Progenitor cell of endocrine pancreas (in vitro differentiated cells): Measurements from ENCODE around the gene MYADML2. TPM values are rescaled to one million over a fixed set of nuclear protein-coding genes. Genes with fewer than 3 reads are reported as not detected.
A peak's percentile ranks its signal among the peaks of the same experiment; 100 is the strongest.

Source experiments
- DNase-seq: peaks from one replicate; pipeline ENCODE4 v3.0.0; 2021; ENCODE audit warnings: low spot score; ENCODE audit not compliant: unreplicated experiment
- H3K27ac Mint-ChIP-seq: 2 replicates; pipeline ENCODE4 v1.8.0; 2021; ENCODE audit warnings: mild to moderate bottlenecking, moderate library complexity, mixed read lengths
- H3K27me3 Mint-ChIP-seq: 2 replicates; pipeline ENCODE4 v1.8.0; 2021; ENCODE audit warnings: mixed read lengths
- H3K36me3 Mint-ChIP-seq: 2 replicates; pipeline ENCODE4 v1.8.0; 2022; ENCODE audit warnings: mixed read lengths; ENCODE audit not compliant: insufficient read depth
- H3K4me1 Mint-ChIP-seq: 2 replicates; pipeline ENCODE4 v1.8.0; 2021; ENCODE audit warnings: low read depth, mixed read lengths
- H3K4me3 Mint-ChIP-seq: 2 replicates; pipeline ENCODE4 v1.8.0; 2021; ENCODE audit warnings: low read depth, mild to moderate bottlenecking, moderate library complexity, mixed read lengths
- H3K9me3 Mint-ChIP-seq: 2 replicates; pipeline ENCODE4 v1.8.0; 2021; ENCODE audit warnings: low read depth, mixed read lengths
- CTCF ChIP-seq: fragments of 200-600 bp; sonication (generic); IDR thresholded peaks from one replicate; pipeline ENCODE4 v1.5.0; 2021; ENCODE audit warnings: antibody characterized with exemption, mild to moderate bottlenecking; ENCODE audit not compliant: unreplicated experiment
- total RNA-seq: library from RNA; stranded (reverse); gene quantifications from 2 replicates; pipeline ENCODE4 v1.2.1, GENCODE V29; 2021

Gene MYADML2
- total RNA-seq, 1 donor from 2014 or later = not detected

- H3K9me3 Mint-ChIP-seq = no peaks in the 10 kb centered on the region
- no peak for DNase-seq
- peaks cover 16% of the 10 kb centered on the region for H3K36me3 Mint-ChIP-seq
- peaks cover 5% of the 10 kb centered on the region for H3K4me1 Mint-ChIP-seq
- H3K4me3 Mint-ChIP-seq = peak overlapping the region; percentile 84
- TF ChIP-seq CTCF = no peak
- no peaks in the 10 kb centered on the region for H3K27me3 Mint-ChIP-seq
- H3K27ac Mint-ChIP-seq = peak overlapping the region; percentile 95
Measured at GRCh38 chr17:81890447-81891302, 56.4 kb downstream of the MYADML2 start.

Other genes starting within 250 kb of the MYADML2 start
- 63.6 and 63.9 TPM in 2 replicates for gene MRPL12, start 243.9 kb downstream of the MYADML2 start, total RNA-seq
- 36.9 and 40.9 TPM in 2 replicates for gene SLC25A10, start 234.9 kb downstream of the MYADML2 start, total RNA-seq
- 2.1 and 2.2 TPM in 2 replicates for gene GCGR, start 143.1 kb downstream of the MYADML2 start, total RNA-seq
- gene MCRIP1, start 113.9 kb downstream of the MYADML2 start, total RNA-seq = 138 and 157 TPM in 2 replicates
- gene PPP1R27, start 112.2 kb downstream of the MYADML2 start, total RNA-seq = not detected in 2 replicates
- gene P4HB, start 86.7 kb downstream of the MYADML2 start, total RNA-seq = 467 and 484 TPM in 2 replicates
- 239 and 248 TPM in 2 replicates for gene ARHGDIA, start 75.9 kb downstream of the MYADML2 start, total RNA-seq
- gene ALYREF, start 55.6 kb downstream of the MYADML2 start, total RNA-seq = 98.9 and 99.7 TPM in 2 replicates
- 137 and 139 TPM in 2 replicates for gene ANAPC11, start 55.5 kb downstream of the MYADML2 start, total RNA-seq
- 0.78 and 1.7 TPM in 2 replicates for gene NPB, start 45.0 kb downstream of the MYADML2 start, total RNA-seq
- 93.2 and 95.2 TPM in 2 replicates for gene PCYT2, start 35.8 kb downstream of the MYADML2 start, total RNA-seq
- gene SIRT7, start 29.1 kb downstream of the MYADML2 start, total RNA-seq = 32.4 and 34.0 TPM in 2 replicates
- gene MAFG, start 19.5 kb downstream of the MYADML2 start, total RNA-seq = 29.5 and 30.2 TPM in 2 replicates
- 65.0 and 65.6 TPM in 2 replicates for gene PYCR1, start 9.9 kb downstream of the MYADML2 start, total RNA-seq
- 0.60 and 1.3 TPM in 2 replicates for gene NOTUM, start 14.0 kb upstream of the MYADML2 start, total RNA-seq
- gene ASPSCR1, start 30.4 kb upstream of the MYADML2 start, total RNA-seq = 55.5 and 55.7 TPM in 2 replicates
- gene CENPX, start 75.6 kb upstream of the MYADML2 start, total RNA-seq = 64.1 and 66.2 TPM in 2 replicates
- 39.4 and 43.7 TPM in 2 replicates for gene LRRC45, start 76.1 kb upstream of the MYADML2 start, total RNA-seq
- 25.2 and 26.2 TPM in 2 replicates for gene RAC3, start 84.4 kb upstream of the MYADML2 start, total RNA-seq
- 72.2 and 77.6 TPM in 2 replicates for gene DCXR, start 90.5 kb upstream of the MYADML2 start, total RNA-seq
- 60.1 and 65.5 TPM in 2 replicates for gene RFNG, start 104.6 kb upstream of the MYADML2 start, total RNA-seq
- gene GPS1, start 104.7 kb upstream of the MYADML2 start, total RNA-seq = 134 and 137 TPM in 2 replicates
- gene DUS1L, start 118.6 kb upstream of the MYADML2 start, total RNA-seq = 85.2 and 93.8 TPM in 2 replicates
- gene FASN, start 151.0 kb upstream of the MYADML2 start, total RNA-seq = 303 and 308 TPM in 2 replicates